Activated CD4-positive, CD25-positive, alpha-beta regulatory T cell (primary cell): ENCODE results near the gene KDF1.
"Not testable (repeated sequence)": the region's sequence is repeated elsewhere in the genome, so short reads cannot be mapped to it uniquely, and the experiment has no call there.

Source experiments
- DNase-seq, 4 experiments: peaks; one replicate each; lab custom pipeline; 2025; lab: John Stamatoyannopoulos, UW

The KDF1 gene

GRCh38 chr1:26994020-26994786 is 33.9 kb upstream of the KDF1 start:
- no peak for DNase-seq

DNA sequence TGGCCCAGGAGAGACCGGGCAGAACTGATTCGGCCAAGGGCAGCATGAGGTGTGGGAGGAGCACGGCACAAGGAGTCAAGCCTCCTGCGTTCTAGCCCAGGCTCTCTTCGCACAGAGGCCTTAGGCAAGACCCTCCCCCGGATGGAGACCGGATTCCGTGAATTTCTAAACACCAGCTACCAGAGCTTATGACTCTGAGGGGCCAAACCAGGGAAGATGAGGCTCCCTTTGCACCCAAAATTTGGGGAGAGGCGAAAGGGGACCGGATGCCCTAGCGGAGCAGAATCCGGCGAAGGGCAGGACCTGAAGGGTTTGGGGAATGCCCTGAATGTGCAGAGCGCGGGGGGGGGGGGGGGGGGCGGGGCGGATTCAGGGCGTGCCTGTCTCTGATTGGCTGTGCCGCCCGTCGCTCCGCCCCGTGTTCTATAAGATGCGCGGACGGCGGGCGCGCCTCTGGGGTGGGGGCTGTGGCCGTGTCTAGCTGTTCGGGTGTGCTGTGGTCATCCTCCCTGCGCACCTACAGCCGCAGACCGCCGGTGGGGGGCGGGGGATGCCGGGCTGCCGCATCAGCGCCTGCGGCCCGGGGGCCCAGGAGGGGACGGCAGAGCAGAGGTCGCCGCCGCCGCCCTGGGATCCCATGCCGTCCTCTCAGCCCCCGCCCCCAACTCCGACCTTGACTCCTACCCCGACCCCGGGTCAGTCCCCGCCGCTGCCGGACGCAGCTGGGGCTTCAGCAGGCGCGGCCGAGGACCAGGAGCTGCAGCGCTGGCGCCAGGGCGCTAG is 33.2 kb upstream of the KDF1 start, which contains the start of gene TRNP1:
Gene TRNP1, plus strand, starts transcription at position 456 of the 783 bp plus-strand sequence. Its CDS starts 95 bp downstream, at position 551.
- peak; percentile 21 to 67 (median 34) for DNase-seq

- DNase-seq = no peak
Observed at GRCh38 chr1:26991310-26992116, 31.2 kb upstream of the KDF1 start.

GRCh38 chr1:26989403-26990109 is 29.3 kb upstream of the KDF1 start:
- DNase-seq = not testable (repeated sequence)

DNA sequence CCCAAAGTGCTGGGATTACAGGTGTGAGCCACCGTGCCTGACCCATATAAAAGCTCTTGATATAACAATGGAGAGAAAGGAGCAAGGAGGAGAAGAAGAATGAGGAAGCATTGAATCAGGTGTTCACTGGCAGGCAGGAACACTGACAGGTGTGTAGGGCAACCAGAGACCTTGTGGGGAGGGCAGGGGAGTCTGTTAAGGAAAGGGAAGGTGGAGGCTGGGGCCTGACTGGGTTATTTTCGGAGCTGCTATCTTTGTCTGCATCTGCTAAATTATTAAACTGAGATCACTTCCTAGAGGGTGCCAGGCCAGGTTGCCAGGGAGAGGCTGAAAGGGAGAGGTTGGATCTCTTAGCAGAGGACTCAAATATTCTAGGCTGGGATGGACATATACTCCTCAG is 26.4 kb upstream of the KDF1 start:
- DNase-seq = no peak

- no peak for DNase-seq
Observed at GRCh38 chr1:26984291-26984690, 24.0 kb upstream of the KDF1 start.

DNA sequence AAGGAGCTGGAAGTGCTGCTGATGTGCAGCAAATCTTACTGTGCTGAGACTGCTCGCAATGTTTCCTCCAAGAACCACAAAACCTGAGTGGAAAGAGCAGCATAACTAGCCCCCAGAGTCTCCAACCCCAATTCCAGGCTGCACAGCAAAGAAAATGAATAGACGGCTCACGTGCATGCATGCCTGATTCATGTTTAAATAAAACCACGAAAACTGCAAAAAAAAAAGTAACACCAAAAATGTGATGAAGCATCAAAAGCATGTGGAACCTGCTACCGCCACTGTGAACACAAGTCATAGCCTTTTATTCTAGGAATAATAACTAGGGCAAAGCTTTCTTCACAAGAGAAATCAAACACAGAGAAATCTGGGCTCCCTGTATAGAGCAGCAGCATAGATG is 23.6 kb upstream of the KDF1 start:
- no peak for DNase-seq

DNA sequence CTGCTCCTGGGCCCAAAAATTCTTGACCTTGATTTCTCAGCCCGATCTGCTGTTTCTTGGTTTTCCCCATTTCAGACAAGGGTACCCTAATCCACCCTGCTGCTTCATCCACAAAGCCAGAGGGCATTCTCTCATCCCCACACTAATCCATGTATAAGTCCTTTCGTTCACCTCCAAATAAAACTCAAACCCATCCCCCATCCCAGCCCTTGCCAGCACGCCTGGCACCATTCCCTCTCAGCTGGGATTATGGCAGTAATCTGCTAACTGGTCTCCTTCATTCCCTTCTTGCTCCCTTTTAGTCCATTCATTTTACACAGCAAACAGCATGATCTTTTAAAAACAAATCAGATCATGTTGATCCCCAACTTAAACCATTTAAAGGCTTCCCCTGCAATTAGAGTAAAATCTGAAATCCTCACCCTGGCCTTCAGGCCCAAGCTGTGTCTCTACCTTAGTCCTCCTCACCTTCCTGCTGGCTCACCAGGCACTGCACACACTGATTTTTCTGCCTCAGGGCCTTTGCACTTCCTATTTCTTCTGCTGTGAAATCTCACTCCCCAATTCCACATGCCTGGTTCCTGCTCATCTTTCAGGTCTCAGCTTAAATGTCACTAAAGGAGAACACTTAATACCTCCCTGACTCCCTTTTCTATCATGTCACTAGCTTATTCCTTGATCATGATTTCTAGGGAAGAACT is 21.0 kb upstream of the KDF1 start:
- DNase-seq = no peak

GRCh38 chr1:26978901-26979300 is 18.6 kb upstream of the KDF1 start:
- no peak for DNase-seq

DNA sequence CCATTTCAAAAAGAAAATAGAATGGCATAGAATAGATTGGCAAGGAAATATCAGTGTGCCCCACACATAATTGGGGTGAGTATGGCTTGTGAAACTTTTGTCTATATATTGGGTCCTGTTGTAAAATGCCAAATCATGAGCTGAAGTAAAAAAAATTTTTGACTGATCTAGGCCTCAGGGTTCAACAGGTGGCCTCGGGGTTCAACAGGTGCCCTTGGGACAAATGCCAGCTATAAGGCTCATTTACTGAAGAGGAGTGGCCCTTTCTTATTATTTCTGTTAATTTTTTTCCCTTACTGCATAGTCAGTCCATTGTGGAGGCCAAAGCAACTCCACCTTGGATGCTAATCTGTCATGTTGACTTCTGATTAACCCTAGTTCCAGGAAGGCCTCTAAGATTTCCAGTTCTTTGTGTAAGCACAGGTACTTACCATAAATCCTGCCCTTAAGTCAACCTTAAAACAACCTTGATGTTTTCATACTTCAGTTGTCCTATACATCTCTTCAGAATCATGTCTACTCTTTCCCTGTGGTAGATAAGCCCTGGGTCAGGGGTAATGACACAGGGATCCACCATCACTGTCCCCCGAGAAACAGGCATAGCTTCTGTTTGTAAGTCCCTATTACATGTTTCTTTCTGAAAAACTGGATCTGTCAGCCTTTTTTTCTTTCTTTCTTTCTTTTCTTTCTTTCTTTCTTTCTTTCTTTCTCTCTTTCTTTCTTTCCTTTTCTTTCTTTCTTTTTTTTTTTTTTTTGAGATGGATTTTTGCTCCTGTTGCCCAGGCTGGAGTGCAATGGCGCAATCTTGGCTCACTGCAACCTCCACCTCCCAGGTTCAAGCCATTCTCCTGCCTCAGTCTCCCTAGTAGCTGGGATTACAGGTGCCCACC is 16.6 kb upstream of the KDF1 start:
- no peak for DNase-seq

- no peak for DNase-seq
Observed at GRCh38 chr1:26972821-26973220, 12.6 kb upstream of the KDF1 start.

GRCh38 chr1:26972390-26972789 is 12.1 kb upstream of the KDF1 start:
- DNase-seq = no peak

GRCh38 chr1:26971590-26971989 is 11.3 kb upstream of the KDF1 start:
- DNase-seq = no peak

DNA sequence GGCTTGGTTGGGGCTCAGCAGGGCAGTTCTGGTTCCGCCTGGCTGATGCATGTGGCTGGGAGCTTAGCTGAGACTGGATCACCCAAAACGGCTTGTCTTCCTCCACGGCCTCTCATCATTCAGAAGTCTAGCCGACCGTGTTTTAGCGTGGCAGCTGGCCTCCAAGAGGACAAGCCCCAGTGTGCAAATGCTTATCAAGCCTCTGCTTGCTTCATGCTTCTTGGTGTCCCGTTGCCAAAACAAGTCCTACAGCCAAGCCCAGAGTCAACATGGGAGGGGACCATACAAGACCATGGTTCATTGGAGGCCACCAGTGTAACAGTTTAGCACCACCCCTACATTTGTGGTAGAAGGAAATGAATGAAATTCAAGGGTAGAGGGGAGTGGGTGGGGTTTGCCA is 10.5 kb upstream of the KDF1 start:
- DNase-seq = no peak

GRCh38 chr1:26965628-26966027 is 5.4 kb upstream of the KDF1 start:
- no peak for DNase-seq

DNA sequence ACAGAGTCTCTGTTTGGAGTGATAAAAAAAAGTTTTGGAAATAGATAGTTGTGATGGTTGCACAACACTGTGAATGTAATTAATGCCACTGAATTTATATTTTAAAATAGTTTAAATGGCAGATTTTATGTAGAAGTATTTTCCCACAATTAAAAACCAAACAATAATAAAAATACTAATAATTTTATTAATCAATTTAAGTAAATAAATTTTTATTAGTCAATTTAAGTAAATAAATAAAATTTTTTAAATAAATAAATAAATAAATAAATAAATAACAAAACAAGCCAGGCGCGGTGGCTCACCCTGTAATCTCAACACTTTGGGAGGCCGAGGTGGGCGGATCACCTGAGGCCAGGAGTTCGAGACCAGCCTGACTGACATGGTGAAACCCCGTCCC is 4.9 kb upstream of the KDF1 start:
- DNase-seq = no peak

DNA sequence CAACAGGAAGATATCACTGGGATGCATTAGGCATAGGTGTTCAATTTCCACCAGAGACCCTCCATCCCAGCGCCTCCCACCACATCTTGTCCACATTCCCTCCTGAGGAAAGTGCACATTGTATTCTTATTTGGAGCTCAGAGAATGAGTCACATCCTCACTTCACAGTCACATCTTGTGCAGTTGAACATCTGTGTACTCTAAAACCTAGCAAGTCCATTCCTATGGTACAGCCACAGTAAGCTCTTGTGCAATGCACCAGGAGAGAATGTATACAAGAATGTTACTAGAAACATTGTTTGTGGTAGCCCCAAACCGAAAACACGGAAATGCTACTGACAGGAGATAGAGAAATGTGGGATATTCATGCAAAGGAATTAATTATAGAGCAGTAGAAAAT is 1.6 kb upstream of the KDF1 start:
- DNase-seq = no peak

- DNase-seq = no peak
Observed at GRCh38 chr1:26960625-26960966, 328 bp upstream of the KDF1 start.

- no peak for DNase-seq
Observed at GRCh38 chr1:26959270-26959669, 998 bp downstream of the KDF1 start.

DNA sequence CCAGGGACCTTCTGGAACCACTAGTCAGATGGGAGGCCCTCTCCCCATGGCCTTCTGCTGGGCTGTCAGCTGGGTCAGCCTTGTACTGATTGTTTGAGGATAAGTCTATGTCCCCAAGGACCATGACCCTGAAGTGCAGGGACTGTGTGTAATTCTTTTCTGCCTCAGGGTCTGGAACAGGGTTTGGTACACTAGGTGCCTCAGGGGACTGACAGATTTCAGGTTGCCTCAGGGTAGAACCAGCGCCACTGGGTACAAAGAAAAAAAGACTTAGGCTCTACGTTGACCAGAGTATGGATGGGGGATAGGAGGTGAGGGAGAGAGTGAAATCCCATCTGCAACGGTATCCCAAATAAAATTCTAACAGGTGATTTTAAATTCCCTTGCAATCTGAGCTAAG is 3.0 kb downstream of the KDF1 start:
- DNase-seq = no peak
